SK-N-SH (cell line): ENCODE measurements around the gene LCP2. TPM values are rescaled to one million over a fixed set of nuclear protein-coding genes. Genes with fewer than 3 reads are reported as not detected.

Experiments used
- CTCF ChIA-PET: fragments of 300-600, 350-600 bp; formaldehyde crosslinking; extraction: SDS; loops from one replicate; lab custom pipeline; 2021; lab: Yijun Ruan, JAX
- POLR2A ChIA-PET: fragments of 350-600 bp; sonication (Branson Sonifier 250); formaldehyde crosslinking; extraction: SDS; loops from one replicate; lab custom pipeline; 2020; ENCODE audit warnings: antibody characterized with exemption, inconsistent platforms; lab: Yijun Ruan, JAX
- DNase-seq: peaks from one replicate; pipeline ENCODE4 v3.0.0; 2012
- H2AFZ ChIP-seq: fragments of 200-600 bp; sonication (generic); 2 replicates; pipeline ENCODE4 v1.8.1; 2016; ENCODE audit warnings: antibody characterized with exemption, mild to moderate bottlenecking, low read depth
- H3F3A ChIP-seq: fragments of 200-600 bp; sonication (generic); replicated peaks from 2 replicates; pipeline ENCODE3; 2016; ENCODE audit warnings: antibody characterized with exemption, mild to moderate bottlenecking; ENCODE audit not compliant: insufficient read depth
- H3K27ac ChIP-seq, 2 experiments: fragments of 200-500 bp in 1 of 2; fragments of 200-600 bp in 1 of 2; sonication (Bioruptor generic) in 1 of 2; sonication (generic), shearing (Covaris generic) in 1 of 2; 2 replicates each; pipeline versions ENCODE4 v1.5.1 to v1.6.1; 2014 to 2016; ENCODE audit warnings: low read depth in 2 of 2, inconsistent platforms in 1 of 2, low read length in 1 of 2, mild to moderate bottlenecking in 1 of 2, mixed read lengths in 1 of 2
- H3K27me3 ChIP-seq: fragments of 200-600 bp; sonication (generic), shearing (Covaris generic); 2 replicates; pipeline ENCODE4 v1.6.1; 2016; ENCODE audit warnings: mixed run types; ENCODE audit not compliant: insufficient read depth
- H3K36me3 ChIP-seq, 2 experiments: fragments of 200-500 bp in 1 of 2; fragments of 200-600 bp in 1 of 2; sonication (Bioruptor generic) in 1 of 2; sonication (generic) in 1 of 2; replicated peaks in 1 of 2; 2 replicates each; pipeline versions ENCODE3 to v1.5.1; 2014 to 2016; ENCODE audit warnings: low read length in 1 of 2, mild to moderate bottlenecking in 1 of 2; ENCODE audit not compliant: insufficient read depth in 2 of 2, control insufficient read depth in 1 of 2
- H3K4me1 ChIP-seq, 2 experiments: fragments of 200-500 bp in 1 of 2; fragments of 200-600 bp in 1 of 2; sonication (Bioruptor generic) in 1 of 2; sonication (generic), shearing (Covaris generic) in 1 of 2; 2 replicates each; pipeline versions ENCODE4 v1.5.1 to v1.6.1; 2014 to 2016; ENCODE audit warnings: low read depth in 1 of 2, low read length in 1 of 2, mixed run types in 1 of 2; ENCODE audit not compliant: insufficient read depth in 2 of 2, control insufficient read depth in 1 of 2
- H3K4me2 ChIP-seq: fragments of 200-600 bp; sonication (generic), shearing (Covaris generic); 2 replicates; pipeline ENCODE4 v1.6.1; 2017; ENCODE audit warnings: mixed run types
- H3K4me3 ChIP-seq, 2 experiments: fragments of 200-500 bp in 1 of 2; fragments of 200-600 bp in 1 of 2; sonication (Bioruptor generic) in 1 of 2; sonication (generic), shearing (Covaris generic) in 1 of 2; 2 replicates each; pipeline versions ENCODE4 v1.5.1 to v1.8.1; 2014 to 2016; ENCODE audit warnings: low read depth in 2 of 2, inconsistent platforms in 1 of 2, low read length in 1 of 2, mild to moderate bottlenecking in 1 of 2, mixed read lengths in 1 of 2, moderate library complexity in 1 of 2
- H3K79me2 ChIP-seq: fragments of 200-600 bp; sonication (generic); 2 replicates; pipeline ENCODE4 v1.8.1; 2017; ENCODE audit warnings: mild to moderate bottlenecking; ENCODE audit not compliant: insufficient read depth
- H3K9ac ChIP-seq: fragments of 200-600 bp; sonication (generic); 2 replicates; pipeline ENCODE4 v1.6.1; 2017; ENCODE audit warnings: mixed run types
- H3K9me2 ChIP-seq: fragments of 200-600 bp; sonication (generic); 2 replicates; pipeline ENCODE4 v1.6.1; 2017; ENCODE audit warnings: mixed run types
- H3K9me3 ChIP-seq: fragments of 200-600 bp; sonication (generic); 2 replicates; pipeline ENCODE4 v1.6.1; 2017; ENCODE audit warnings: mixed run types, mild to moderate bottlenecking, moderate library complexity
- H4K20me1 ChIP-seq: fragments of 200-600 bp; sonication (generic); 2 replicates; pipeline ENCODE4 v1.6.1; 2017; ENCODE audit warnings: mild to moderate bottlenecking, mixed run types; ENCODE audit not compliant: insufficient read depth
- EP300 ChIP-seq, 2 experiments: IDR thresholded peaks; 2 replicates each; pipeline versions ENCODE4 v1.4.0 to v1.6.1; 2012; ENCODE audit warnings: borderline replicate concordance in 1 of 2, low read depth in 1 of 2, low read length in 1 of 2
- GABPA ChIP-seq: IDR thresholded peaks from 2 replicates; pipeline ENCODE4 v1.4.0; 2012; ENCODE audit warnings: low read depth, mild to moderate bottlenecking
- GATA2 ChIP-seq: sonication (generic); formaldehyde crosslinking; IDR thresholded peaks from 2 replicates; pipeline ENCODE4 v1.5.0; 2020; ENCODE audit warnings: mild to moderate bottlenecking, missing genetic modification reagents
- MXI1 ChIP-seq: IDR thresholded peaks from 2 replicates; pipeline ENCODE4 v1.6.1; 2012; ENCODE audit warnings: mild to moderate bottlenecking, low read depth, low read length, improper control_type of control experiment
- NRF1 ChIP-seq: IDR thresholded peaks from 2 replicates; pipeline ENCODE4 v1.6.1; 2012; ENCODE audit warnings: low read depth, mild to moderate bottlenecking, low read length
- RAD21 ChIP-seq: IDR thresholded peaks from 2 replicates; pipeline ENCODE4 v1.6.1; 2012; ENCODE audit warnings: mild to moderate bottlenecking, low read length
- SIN3A ChIP-seq: IDR thresholded peaks from 2 replicates; pipeline ENCODE4 v1.6.1; 2012; ENCODE audit warnings: low read depth, mild to moderate bottlenecking, low read length, moderate library complexity, borderline replicate concordance
- YY1 ChIP-seq: IDR thresholded peaks from 2 replicates; pipeline ENCODE4 v1.4.0; 2012; ENCODE audit warnings: low read depth, mild to moderate bottlenecking
- WGBS: methylation state at CpG from one replicate; pipeline ENCODE4 v1.1.6; 2017; ENCODE audit warnings: low lambda C conversion rate; 5-methylcytosine and 5-hydroxymethylcytosine counted together
- polyA plus RNA-seq, 3 experiments: library from polyadenylated mRNA; depleted of rRNA; stranded (reverse); fragments of >200 nt; gene quantifications; 2 replicates each; pipeline ENCODE4 v1.2.3, GENCODE V29; 2012
- TF ChIP-seq, protein P1 (sequence below): IDR thresholded peaks from 2 replicates; pipeline ENCODE4 v1.4.0; 2012; ENCODE audit warnings: low read depth, borderline replicate concordance
- TF ChIP-seq, protein P2 (sequence below): fragments of 150-350 bp; IDR thresholded peaks from 2 replicates; pipeline ENCODE4 v1.6.1; 2016; ENCODE audit warnings: mild to moderate bottlenecking, low read depth, low read length
- TF ChIP-seq, protein P3 (sequence below): fragments of 150-350 bp; IDR thresholded peaks from 2 replicates; pipeline ENCODE4 v1.6.1; 2017; ENCODE audit warnings: antibody characterized with exemption, low read length, low read depth, borderline replicate concordance
- TF ChIP-seq, protein P4 (sequence below): IDR thresholded peaks from 2 replicates; pipeline ENCODE4 v1.4.0; 2012; ENCODE audit warnings: low read depth, borderline replicate concordance

LCP2 gene
- polyA plus RNA-seq, 1 of the 3 experiments (the other 2 are of a cell fraction): not detected

DNA sequence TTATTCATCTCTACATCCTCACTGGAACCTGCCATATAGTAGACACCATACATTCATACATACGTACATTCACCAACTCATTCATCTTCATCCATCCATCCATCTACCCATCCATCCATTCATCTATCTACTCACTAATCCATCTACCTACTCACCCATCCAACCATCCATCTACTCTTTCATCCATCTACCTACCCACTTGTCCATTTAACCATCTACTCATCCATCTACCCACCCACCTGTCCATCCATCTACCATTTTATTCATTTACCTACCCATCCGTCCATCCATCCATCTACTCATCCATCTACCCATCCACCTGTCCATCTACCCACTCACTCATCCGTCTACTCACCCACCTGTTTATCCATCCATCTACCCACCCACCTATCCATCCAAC is 31.9 kb upstream of the LCP2 start:
- 45% methylated on average over 3 of the region's 3 CpGs for WGBS
- POLR2A ChIA-PET: no interaction called here
- H3K79me2 ChIP-seq: no peaks in the 10 kb centered on the region
- TF ChIP-seq GABPA: no peak
- no peak for TF ChIP-seq GATA2 (CRISPR knock-in tag)
- no peak for TF ChIP-seq YY1
- TF ChIP-seq, protein P1, sequence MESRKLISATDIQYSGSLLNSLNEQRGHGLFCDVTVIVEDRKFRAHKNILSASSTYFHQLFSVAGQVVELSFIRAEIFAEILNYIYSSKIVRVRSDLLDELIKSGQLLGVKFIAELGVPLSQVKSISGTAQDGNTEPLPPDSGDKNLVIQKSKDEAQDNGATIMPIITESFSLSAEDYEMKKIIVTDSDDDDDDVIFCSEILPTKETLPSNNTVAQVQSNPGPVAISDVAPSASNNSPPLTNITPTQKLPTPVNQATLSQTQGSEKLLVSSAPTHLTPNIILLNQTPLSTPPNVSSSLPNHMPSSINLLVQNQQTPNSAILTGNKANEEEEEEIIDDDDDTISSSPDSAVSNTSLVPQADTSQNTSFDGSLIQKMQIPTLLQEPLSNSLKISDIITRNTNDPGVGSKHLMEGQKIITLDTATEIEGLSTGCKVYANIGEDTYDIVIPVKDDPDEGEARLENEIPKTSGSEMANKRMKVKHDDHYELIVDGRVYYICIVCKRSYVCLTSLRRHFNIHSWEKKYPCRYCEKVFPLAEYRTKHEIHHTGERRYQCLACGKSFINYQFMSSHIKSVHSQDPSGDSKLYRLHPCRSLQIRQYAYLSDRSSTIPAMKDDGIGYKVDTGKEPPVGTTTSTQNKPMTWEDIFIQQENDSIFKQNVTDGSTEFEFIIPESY: no peak
- TF ChIP-seq, protein P2, sequence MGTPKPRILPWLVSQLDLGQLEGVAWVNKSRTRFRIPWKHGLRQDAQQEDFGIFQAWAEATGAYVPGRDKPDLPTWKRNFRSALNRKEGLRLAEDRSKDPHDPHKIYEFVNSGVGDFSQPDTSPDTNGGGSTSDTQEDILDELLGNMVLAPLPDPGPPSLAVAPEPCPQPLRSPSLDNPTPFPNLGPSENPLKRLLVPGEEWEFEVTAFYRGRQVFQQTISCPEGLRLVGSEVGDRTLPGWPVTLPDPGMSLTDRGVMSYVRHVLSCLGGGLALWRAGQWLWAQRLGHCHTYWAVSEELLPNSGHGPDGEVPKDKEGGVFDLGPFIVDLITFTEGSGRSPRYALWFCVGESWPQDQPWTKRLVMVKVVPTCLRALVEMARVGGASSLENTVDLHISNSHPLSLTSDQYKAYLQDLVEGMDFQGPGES: no peak
- TF ChIP-seq, all 33 proteins: peak for 0
- no peaks in the 10 kb centered on the region for H3F3A ChIP-seq
- CTCF ChIA-PET: interaction anchor here (0.6 kb wide), 1 partner anchor 635 kb away, joined by 3 read pairs; no protein-coding TSS in a partner anchor
- H3K4me1 ChIP-seq: no peaks in the 10 kb centered on the region; a peak in 1 of 4 replicates
- no peak overlapping the region for H3K9ac ChIP-seq
- DNase-seq: no peak
- no peaks in the 10 kb centered on the region for H3K9me3 ChIP-seq
- H4K20me1 ChIP-seq: no peaks in the 10 kb centered on the region
- H3K36me3 ChIP-seq: no peaks in the 10 kb centered on the region
- no peak overlapping the region for H3K27ac ChIP-seq
- H3K27me3 ChIP-seq: no peaks in the 10 kb centered on the region
- H3K4me3 ChIP-seq: no peak overlapping the region
- no peak overlapping the region for H3K4me2 ChIP-seq
- no peak overlapping the region for H2AFZ ChIP-seq
- H3K9me2 ChIP-seq: no peaks in the 10 kb centered on the region

DNA sequence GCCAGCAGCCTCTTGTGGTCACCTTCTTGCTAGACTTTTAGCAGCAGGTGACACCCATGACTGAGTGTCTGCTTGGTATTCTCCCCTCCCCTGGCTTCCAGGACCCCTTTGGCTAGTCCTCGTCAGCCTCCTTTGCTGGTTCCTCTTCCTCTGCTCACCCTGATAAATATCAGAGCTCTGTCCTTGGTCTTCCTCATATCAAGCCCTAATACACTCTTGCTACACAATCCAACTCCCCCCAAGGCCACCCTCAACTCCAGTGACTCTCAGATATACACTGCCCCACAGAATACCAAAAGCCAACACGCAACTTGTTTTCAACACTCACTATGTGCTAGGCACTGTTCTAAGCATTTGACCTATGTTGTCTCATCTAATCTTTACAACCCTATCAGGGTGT is 30.3 kb upstream of the LCP2 start:
- no peaks in the 10 kb centered on the region for H4K20me1 ChIP-seq
- no peaks in the 10 kb centered on the region for H3K9me2 ChIP-seq
- no peak overlapping the region for H3K4me2 ChIP-seq
- WGBS: 56% methylated on average over 2 of the region's 2 CpGs
- no peaks in the 10 kb centered on the region for H3K27me3 ChIP-seq
- no peaks in the 10 kb centered on the region for H3F3A ChIP-seq
- TF ChIP-seq RAD21: no peak
- TF ChIP-seq, protein P3, sequence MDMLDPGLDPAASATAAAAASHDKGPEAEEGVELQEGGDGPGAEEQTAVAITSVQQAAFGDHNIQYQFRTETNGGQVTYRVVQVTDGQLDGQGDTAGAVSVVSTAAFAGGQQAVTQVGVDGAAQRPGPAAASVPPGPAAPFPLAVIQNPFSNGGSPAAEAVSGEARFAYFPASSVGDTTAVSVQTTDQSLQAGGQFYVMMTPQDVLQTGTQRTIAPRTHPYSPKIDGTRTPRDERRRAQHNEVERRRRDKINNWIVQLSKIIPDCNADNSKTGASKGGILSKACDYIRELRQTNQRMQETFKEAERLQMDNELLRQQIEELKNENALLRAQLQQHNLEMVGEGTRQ: no peak
- no peak for TF ChIP-seq MXI1
- no peak for TF ChIP-seq SIN3A
- no peak for TF ChIP-seq EP300 (IDR thresholded peaks at IDR 0.05; ENCODE audit: borderline replicate concordance in 1 of 2, low read depth in 1 of 2, low read length in 1 of 2)
- TF ChIP-seq NRF1: no peak
- TF ChIP-seq, protein P4, sequence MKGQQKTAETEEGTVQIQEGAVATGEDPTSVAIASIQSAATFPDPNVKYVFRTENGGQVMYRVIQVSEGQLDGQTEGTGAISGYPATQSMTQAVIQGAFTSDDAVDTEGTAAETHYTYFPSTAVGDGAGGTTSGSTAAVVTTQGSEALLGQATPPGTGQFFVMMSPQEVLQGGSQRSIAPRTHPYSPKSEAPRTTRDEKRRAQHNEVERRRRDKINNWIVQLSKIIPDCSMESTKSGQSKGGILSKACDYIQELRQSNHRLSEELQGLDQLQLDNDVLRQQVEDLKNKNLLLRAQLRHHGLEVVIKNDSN: no peak
- TF ChIP-seq, protein P2: no peak
- no peak overlapping the region for H2AFZ ChIP-seq
- ChIA-PET CTCF (interaction anchor here (0.8 to 1.1 kb wide), 2 partner anchors 9 to 93 kb away, joined by 3 read pairs; no protein-coding TSS in a partner anchor), POLR2A (no interaction called here)
- H3K4me1 ChIP-seq: no peaks in the 10 kb centered on the region; a peak in 1 of 4 replicates
- no peaks in the 10 kb centered on the region for H3K79me2 ChIP-seq
- DNase-seq: no peak
- H3K9me3 ChIP-seq: no peaks in the 10 kb centered on the region
- H3K9ac ChIP-seq: no peak overlapping the region
- no peaks in the 10 kb centered on the region for H3K36me3 ChIP-seq
- H3K27ac ChIP-seq: no peak overlapping the region
- no peak overlapping the region for H3K4me3 ChIP-seq
